ENCODE measurements around the gene LENG8.
"Not testable (repeated sequence)": the region's sequence is repeated elsewhere in the genome, so short reads cannot be mapped to it uniquely, and the experiment has no call there.

The LENG8 gene

GRCh38 chr19:54489341-54489740 is 40.3 kb downstream of the LENG8 start:
- no peak for DNase-seq

GRCh38 chr19:54489766-54490165 is 40.8 kb downstream of the LENG8 start:
- DNase-seq, result no peak

DNA sequence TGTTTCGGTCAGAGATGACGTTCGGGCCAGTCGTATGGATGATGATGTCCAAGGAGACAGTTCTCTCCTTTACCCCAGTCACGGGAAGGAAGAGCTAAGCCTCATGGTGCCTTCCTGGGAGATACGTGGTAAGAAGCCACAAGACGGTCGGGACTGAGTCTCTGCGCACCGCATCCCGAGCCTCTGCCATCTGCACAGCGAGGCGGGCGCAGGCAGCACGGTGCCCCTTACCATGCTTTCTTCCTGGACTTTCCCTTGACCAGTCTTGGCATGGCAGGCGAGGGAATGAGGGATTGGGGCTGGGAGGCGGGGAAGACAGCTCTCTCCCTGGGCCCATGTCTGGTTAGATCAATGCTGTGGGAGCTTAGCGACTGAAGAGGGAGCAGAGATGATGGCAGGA is 43.6 kb downstream of the LENG8 start:
- DNase-seq, result no peak

- DNase-seq, result not testable (repeated sequence)
Measured at GRCh38 chr19:54493056-54493455, 44.1 kb downstream of the LENG8 start.

DNA sequence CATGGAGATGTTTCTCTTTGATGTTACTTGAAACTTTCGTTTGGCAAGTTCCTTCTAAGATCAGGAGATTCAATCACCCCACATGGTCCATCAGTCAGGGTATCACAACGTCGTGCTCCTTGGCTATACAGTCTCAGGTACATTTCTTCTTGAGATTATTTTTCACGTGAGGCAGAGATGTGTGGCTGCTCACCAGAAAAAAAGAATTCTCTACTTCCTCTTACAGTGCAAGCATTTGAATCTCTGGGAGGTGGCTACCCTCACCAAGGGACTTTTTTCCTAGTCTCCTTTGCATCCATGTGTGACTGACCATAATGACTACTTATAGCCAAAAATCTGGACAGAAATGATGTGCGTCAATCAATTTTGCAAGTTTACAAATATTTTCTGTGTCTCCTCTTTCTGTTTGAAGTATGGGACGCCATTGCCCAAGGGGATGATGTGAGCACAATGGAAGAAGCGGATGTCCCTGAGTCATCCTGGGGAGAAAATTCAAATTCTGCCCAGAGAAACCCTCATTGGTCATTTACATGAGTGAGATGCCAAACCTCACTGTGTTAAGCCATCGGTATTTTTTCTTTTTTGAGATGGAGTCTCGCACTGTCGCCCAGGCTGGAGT is 45.1 kb downstream of the LENG8 start:
- DNase-seq, result no peak

DNA sequence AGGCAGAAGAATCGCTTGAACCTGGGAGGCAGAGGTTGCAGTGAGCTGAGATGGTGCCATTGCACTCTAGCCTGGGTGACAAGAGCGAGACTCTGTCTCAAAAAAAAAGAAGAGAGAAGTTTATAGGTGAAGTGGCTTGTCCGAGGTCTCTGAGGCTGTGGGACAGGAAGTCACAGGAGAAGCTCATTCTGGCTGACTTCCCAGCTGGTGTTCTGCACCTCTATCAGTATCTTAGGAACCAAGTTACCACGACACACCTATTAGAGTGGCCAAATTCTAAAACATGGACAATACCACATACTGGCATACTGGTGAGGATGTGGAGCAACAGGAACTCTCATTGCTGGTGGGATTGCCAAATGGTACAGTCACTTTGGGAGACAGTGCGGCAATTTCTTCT is 46.3 kb downstream of the LENG8 start:
- not testable (repeated sequence) for DNase-seq

DNA sequence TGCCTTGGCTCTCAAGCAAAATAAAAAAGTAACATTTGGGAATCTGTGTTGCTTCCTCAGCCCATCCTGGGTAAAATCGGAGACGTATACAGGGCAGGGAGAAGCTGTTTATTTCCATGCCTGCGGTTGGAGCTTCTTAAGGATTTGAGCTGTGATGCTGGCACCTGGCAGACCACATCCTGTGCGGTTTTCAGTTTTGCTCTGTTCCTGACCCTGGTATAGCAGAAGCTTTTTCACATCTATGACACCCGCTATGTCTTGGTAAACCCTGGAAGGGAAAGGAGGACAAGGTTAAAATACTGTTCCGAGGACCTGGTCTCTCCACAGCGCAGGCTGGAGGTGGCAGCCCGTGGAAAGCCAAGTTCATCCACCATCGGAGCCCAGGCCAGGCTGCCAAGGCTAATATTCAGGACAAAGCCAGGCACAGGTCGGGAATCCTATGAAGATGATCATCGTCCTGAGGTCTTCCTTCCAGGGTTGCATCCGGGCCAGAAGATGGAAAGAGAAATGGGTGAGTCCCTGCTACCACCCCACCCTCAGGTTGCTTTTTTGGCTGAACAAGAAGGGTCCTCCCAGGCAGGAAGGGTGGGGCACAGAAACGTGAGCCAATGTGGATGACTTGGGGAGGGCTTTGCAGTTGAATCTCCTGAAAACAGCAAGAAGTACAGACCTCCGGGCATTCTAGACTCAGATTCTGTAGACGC is 48.9 kb downstream of the LENG8 start:
- DNase-seq, result not testable (repeated sequence)

- not testable (repeated sequence) for DNase-seq
Measured at GRCh38 chr19:54498451-54498772, 49.4 kb downstream of the LENG8 start.

GRCh38 chr19:54502518-54503048 is 53.6 kb downstream of the LENG8 start, which contains the start of gene LAIR2:
Gene LAIR2 (plus strand): TSS chr19:54502831. CDS start chr19:54502919, 88 bp downstream.
- no peak for DNase-seq

DNA sequence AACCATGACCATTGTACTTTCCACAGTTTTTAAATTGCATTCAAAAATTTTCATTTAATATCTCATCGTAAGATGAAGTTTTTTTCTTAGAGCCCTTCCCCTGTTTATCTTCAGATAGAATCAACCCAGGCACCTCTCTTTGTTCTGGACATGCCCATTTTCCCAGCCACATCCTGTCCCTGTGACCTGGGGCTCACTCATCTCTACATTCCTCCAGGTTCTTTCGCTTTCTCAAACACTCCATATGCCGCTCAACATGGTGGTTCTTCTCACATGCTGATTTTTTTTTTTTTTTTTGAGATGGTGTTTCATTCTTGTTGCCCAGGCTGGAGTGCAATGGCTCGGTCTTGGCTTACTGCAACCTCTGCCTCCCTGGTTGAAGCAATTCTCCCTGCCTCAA is 56.5 kb downstream of the LENG8 start:
- not testable (repeated sequence) for DNase-seq

- DNase-seq, result no peak
Measured at GRCh38 chr19:54506079-54506478, 57.1 kb downstream of the LENG8 start.

DNA sequence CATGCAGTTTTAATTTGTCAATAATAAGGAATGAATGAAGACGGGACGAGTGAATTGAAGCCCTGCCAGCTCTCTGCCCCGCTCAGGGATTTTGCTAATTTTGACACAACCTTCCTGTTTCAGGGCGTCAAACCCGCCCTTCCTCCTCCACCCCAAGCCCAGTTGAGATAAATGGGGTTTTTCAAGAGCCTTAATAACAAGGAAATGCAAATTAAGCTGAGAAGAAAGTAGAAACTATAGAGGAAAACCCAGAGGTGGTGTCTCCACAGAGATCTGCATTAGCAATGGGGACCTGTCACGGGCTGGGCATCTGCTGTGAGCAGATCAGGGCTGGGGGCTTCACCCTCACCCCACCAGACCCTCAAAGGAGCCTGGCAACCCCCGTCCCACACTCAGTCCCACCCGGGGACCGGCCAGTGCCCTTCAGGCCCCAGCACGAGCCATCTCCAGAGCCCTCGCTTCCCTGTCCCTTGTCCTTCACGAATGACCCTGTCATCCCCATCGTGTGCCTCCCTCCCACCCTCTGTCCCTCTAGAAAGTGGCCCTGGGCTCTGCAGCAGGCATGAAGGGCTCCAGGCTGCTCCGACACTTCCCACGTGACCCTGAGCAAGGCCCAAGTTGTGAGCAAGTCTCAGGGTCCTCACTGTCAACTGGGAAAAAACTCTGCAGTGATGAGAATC is 58.2 kb downstream of the LENG8 start:
- DNase-seq, result not testable (repeated sequence)

- DNase-seq, result no peak
Measured at GRCh38 chr19:54507824-54508223, 58.8 kb downstream of the LENG8 start.

DNA sequence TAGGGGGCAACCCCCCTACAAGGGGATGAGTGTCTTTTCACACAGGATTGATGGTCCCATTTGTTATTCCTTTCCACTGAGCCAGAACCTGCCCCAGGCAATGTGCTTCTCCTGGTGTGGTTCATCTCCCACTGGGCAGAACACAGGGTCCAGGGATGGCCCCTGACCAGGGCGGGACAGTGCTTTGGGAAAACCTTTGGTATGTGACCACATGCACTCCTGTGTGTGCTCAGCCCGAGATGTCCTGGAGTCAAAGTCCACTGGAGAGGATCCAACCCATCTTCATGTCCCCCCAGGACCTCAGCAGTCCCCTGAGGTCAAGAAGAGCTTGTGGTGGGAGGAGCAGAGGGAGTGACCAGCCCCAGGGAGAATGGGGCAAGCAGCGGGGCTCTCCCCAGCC is 59.5 kb downstream of the LENG8 start:
- not testable (repeated sequence) for DNase-seq

DNA sequence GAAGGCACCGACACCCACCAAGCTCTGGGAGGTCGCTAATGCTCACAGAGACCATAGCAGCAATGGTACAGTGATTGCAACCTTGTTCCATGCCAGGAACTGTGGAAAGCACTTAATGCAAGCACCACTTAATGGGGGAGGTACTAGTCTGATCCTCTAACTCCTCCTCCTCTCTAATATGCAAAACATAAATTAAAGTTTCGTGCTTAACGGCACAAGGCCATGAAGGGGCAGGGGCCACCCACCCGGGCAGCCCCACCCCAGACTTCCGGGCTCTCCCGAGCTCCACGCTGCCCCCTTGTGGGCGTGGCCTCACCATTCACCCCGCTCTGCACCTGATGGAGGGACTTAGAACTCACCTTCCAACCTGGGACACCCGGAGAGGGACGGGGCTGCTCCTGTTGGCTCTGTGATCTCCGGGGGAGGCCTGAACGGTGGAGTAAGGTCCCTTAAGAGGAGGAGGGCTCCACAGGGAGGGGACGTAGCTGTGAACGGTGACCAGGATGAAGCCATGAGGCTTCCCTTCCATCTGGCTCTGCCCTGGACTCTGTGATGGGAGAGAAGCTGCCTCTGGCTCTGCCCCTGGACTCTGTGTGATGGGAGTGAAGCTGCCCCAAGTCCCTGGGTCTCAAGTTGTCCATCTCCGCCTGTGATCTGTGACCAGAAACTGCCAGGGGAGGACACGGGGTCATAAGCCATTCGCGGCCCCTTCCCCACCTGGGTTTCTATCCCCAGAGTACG is 60.4 kb downstream of the LENG8 start:
- DNase-seq, result not testable (repeated sequence)
